ENCODE data around the gene UCN3.
"Not testable (repeated sequence)": the region's sequence is repeated elsewhere in the genome, so short reads cannot be mapped to it uniquely, and the experiment has no call there.

Gene UCN3

GRCh38 chr10:5369362-5370158 lies 4.8 kb downstream of the UCN3 start:
- no peak for DNase-seq

DNA sequence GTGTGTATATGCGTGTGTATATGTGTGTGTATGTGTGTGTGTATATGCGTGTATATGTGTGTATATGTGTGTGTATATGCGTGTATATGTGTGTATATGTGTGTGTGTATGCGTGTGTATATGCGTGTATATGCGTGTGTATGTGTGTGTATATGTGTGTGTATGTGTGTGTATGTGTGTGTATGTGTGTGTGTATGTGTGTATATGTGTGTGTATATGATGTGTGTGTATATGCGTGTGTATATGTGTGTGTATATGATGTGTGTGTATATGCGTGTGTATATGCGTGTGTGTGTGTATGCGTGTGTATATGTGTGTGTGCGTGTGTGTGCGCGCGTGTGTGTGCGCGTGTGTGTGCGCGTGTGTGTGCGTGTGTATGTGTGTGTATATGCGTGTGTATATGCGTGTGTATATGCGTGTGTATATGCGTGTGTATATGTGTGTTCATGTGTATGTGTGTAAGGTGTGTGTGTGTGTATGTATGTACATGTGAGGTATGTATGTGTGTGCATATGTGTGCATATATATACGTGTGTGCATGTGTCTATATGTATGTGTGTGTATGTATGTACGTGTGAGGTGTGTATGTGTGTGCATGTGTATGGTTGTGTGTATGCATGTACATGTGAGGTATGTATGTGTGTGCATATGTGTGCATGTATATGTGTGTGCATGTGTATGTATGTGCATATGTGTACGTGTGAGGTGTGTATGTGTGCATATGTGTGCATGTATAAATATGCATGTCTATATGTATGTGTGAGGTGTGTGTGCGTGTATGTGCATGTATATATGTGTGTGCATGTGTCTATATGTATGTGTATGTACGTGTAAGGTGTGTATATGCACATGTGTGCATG lies 6.0 kb downstream of the UCN3 start:
- no peak for DNase-seq

- DNase-seq = no peak
Observed at GRCh38 chr10:5373307-5373706, 8.5 kb downstream of the UCN3 start.

DNA sequence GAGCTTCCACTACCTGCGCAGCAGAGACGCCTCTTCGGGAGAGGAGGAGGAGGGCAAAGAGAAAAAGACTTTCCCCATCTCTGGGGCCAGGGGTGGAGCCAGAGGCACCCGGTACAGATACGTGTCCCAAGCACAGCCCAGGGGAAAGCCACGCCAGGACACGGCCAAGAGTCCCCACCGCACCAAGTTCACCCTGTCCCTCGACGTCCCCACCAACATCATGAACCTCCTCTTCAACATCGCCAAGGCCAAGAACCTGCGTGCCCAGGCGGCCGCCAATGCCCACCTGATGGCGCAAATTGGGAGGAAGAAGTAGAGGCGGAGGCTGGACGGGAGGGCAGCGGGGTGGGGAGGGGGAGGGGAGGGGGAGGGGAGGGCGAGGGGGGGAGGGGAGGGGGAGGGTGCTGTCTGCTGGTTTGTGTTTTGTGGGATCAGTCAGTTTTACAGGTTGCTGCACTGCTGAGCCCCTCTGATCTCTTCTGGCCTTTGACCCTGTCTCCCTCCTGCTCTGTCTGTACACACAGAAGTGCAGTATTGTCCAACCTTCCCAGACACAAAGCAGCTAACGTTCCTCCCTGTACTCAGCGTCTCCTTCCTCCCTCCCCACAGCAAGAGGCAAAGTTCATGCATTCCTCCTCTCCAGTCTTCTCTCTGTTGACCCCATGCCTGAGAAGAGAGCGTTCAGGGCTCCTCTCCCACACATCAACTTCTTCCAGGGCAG lies 9.3 kb downstream of the UCN3 start:
- no peak for DNase-seq

DNA sequence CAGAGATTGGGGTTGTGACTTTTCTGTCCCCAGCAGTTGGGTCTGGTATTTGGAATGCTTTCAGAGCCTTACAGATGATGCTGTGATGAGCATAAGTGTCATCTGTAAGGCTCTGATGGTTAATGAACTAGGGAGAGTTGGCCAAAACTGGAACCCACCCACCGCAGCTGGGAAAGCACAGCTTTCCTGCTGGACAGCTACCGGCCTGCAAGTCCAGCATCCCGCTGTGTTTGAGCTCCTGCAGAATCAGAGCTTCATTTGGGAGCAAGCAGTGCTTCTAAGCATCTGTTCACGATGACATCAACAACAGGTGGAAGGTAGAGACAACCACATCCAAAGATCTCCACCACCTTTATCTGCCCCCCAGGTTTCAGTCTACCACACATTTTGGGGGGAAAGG lies 11.7 kb downstream of the UCN3 start:
- no peak for DNase-seq

- DNase-seq = not testable (repeated sequence)
Observed at GRCh38 chr10:5379202-5379601, 14.4 kb downstream of the UCN3 start.

DNA sequence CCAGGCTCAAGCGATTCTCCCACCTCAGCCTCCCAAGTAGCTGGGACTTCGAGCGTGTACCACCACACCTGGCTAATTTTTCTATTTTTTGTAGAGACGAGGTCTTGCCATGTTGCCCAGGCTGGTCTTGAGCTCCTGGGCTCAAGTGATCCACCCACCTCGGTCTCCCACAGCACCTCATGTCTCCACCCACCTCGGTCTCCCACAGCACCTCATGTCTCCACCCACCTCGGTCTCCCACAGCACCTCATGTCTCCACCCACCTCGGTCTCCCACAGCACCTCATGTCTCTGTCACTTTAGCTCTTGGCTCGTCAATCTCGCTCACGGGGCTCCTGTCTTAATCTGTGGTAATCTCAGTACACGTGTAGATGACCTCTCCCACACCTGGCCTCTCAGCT lies 15.6 kb downstream of the UCN3 start:
- DNase-seq = not testable (repeated sequence)

DNA sequence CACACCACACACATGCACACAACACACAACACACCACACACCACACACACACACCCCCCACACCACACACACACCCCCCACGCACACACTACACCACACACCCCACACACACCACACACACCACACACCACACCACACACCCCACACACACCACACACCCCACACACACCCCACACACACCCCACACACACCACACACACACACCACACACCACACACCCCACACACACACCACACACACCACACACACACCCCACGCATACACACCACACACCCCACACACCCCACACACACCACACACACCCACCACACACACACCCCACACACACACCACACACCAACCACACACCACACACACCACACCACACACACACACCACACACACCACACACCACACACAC lies 16.4 kb downstream of the UCN3 start:
- DNase-seq = no peak

GRCh38 chr10:5385224-5385623 lies 20.5 kb downstream of the UCN3 start:
- DNase-seq = no peak

DNA sequence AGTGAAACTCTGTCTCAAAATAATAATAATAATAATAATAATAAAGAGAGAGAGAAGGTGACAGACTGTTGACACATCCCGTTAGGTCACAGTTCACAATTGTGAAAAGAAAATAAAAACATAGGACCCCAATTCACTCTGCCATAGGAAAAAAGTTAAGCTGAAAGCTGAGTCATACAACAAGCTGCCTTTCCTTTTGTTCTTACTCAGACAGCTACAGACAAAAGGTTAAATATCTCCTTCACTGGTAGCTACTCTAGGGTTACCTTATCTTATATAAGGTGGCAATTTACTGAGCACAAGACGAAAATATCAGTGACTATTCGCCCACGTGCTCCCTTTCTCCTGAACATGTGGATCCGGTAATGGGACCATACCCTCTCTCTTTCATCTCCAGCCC lies 22.4 kb downstream of the UCN3 start:
- DNase-seq = no peak

DNA sequence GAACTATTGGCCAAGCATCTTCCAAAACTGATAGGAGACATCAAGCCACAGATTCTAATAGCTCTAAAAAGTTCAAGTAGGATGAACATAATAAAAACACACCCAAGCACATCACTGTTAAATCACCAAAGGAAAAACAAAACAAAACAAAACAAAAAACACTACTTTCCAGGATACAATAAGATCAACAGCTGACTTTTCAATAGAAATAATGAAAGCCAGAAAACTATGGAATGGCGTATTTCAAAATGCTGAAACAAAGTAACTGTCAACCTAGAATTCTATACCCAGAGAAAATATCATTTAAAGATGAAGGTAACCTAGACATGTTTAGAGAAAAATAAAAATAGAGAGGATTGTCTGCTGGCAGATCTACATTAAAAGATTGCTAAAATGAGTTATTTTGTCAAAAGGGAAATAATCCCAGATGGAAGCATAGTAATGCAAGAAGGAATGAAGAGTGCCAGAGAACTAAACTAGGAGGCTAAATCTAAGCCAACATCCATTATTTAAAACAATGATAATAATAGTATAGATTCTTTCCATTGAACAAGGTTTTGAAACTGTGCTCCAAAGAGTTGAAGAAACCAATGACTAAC lies 25.9 kb downstream of the UCN3 start:
- no peak for DNase-seq

GRCh38 chr10:5391790-5392189 lies 27.0 kb downstream of the UCN3 start:
- DNase-seq = no peak

GRCh38 chr10:5393529-5393928 lies 28.8 kb downstream of the UCN3 start:
- DNase-seq = no peak

- no peak for DNase-seq
Observed at GRCh38 chr10:5395168-5395567, 30.4 kb downstream of the UCN3 start.

GRCh38 chr10:5396556-5397300 lies 32.0 kb downstream of the UCN3 start:
- DNase-seq = no peak

- no peak for DNase-seq
Observed at GRCh38 chr10:5399332-5399731, 34.6 kb downstream of the UCN3 start.

GRCh38 chr10:5400468-5401240 lies 35.9 kb downstream of the UCN3 start:
- no peak for DNase-seq

GRCh38 chr10:5402798-5403197 lies 38.0 kb downstream of the UCN3 start:
- no peak for DNase-seq

DNA sequence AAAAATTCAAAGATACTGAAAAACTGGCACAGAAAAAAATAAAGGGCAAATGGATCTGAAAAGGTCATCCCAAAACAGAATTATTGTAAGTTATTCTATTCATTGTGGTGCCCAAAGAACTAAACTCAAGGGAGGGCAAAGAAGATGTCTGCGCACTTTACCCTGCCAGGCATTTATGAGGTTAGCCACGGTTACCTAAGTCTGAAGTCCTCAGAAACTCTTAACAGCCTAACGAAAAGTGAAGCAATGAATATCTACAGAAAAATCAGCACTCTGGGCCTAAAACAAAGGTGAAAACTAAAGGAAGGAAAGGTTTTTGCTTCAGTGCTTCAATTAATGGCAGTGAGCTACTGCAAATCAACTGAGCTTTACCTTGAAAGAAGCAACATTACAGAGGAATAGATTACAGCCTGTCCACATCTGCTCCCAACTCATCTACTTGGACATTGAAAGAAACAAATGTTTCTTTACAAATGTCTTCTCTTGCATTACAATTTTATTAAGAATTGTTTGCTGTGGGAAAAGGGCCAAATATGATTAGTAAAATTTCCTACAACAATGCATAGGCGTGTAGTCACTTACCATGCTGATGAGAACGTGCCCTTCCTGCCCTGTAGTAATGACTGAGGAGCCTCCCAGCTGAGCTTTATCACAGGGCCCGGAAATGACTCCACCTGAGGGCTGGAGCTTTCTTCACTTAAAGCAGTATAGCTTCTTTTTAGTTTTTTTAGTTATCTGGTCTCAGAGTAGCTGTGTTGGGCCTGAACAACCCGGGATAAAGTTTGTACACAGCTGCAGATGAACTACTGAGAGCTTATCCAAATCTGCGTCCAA lies 39.7 kb downstream of the UCN3 start, which contains the start of gene TUBAL3:
TSS of gene TUBAL3 (minus strand) at position 621 of the 834 bp plus-strand sequence. CDS start at position 585, 36 bp downstream.
- no peak for DNase-seq

- no peak for DNase-seq
Observed at GRCh38 chr10:5406918-5407317, 42.2 kb downstream of the UCN3 start.
